ENCODE measurements around the gene CTNNA2. TPM values are rescaled to one million over a fixed set of nuclear protein-coding genes. Genes with fewer than 3 reads are reported as not detected.

Gene CTNNA2
- total RNA-seq, 1 donor from 2014 or later = not detected

GRCh38 chr2:79832511-79833234 is 319.8 kb downstream of the CTNNA2 start:
- intact Hi-C loops (cut with micrococcal nuclease) = no loop called here
- no peak for DNase-seq
- no peak for ATAC-seq

DNA sequence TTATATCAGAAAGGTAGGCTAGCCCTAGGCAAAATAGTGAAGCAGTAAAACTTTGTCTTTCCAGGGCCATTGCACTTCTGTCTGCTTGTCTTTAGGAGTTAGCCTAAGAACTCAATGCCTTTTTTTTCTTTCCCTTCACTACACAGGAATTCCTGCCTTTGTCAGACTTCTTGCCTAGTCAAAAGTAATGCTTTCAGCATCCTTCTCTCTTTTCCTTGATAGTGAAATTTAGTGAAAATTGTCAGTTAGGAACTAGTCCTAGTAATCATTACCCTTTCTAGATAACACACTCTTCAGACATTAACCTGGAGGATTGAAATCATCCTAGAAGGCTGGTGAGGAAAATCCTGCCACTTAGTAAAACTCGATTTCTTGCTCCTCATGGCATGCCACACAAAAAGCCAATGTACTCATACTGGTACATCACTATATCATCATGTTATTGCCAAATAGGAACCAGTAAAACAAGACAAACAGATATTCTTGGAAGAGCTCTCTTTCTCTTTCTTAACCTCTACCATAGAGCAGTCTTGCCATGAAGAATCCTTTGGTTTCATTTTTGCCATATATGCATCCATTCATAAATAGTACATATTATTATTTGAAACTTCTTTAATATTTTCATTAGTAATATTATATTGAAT is 320.5 kb downstream of the CTNNA2 start:
- DNase-seq = no peak
- no peak for ATAC-seq
- intact Hi-C loops (cut with micrococcal nuclease) = no loop called here

DNA sequence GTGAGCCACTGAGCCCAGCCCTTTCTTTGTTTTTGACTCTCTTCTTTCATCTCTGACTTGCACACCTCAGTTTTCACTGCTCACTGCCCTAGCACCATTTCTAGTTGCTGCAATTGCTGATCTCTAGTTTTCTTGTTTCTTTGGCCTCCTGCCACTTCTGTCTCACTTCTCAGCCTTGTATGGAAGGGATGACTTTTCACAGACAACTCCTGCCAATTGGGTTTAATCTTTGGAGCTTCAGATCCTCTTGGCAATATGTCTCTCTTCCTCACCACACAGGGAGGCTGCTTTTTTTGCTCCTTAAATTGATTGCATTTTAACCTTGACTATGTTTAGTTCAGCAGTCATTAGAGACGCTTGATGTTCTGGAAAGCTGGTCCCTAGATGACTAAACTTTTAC is 323.1 kb downstream of the CTNNA2 start:
- intact Hi-C loops (cut with micrococcal nuclease) = no loop called here
- no peak for DNase-seq
- ATAC-seq = no peak

GRCh38 chr2:79844011-79844410 is 331.2 kb downstream of the CTNNA2 start:
- no peak for ATAC-seq

DNA sequence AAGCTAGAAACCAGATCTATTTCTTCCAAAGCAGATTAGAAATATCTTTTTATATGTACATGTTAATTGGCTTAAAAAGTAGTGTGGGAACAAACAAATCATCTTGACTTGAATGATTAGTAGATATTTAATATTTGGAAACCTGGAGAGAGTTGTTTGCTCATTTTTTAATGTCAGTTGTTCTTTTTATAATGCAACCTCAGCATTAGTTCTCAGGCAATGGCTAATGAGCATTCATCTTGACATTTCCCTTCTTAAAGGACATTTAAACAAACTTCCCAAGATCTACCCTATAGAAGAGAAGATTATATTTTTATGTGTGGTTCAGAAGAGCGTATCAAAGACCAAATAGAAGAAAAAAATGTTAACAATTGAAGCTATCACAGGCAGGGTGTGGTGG is 334.0 kb downstream of the CTNNA2 start:
- intact Hi-C loops (cut with micrococcal nuclease) = no loop called here
- ATAC-seq (no peak), DNase-seq (no peak)

More at GRCh38 chr2:79844011-79844410, 331.2 kb downstream of the CTNNA2 start:
- intact Hi-C loops (cut with micrococcal nuclease) = no loop called here
- DNase-seq = no peak

- no peak for ATAC-seq
- intact Hi-C loops (cut with micrococcal nuclease) = no loop called here
- DNase-seq = no peak
These were observed 336.4 kb downstream of the CTNNA2 start for GRCh38 chr2:79849241-79849640.

DNA sequence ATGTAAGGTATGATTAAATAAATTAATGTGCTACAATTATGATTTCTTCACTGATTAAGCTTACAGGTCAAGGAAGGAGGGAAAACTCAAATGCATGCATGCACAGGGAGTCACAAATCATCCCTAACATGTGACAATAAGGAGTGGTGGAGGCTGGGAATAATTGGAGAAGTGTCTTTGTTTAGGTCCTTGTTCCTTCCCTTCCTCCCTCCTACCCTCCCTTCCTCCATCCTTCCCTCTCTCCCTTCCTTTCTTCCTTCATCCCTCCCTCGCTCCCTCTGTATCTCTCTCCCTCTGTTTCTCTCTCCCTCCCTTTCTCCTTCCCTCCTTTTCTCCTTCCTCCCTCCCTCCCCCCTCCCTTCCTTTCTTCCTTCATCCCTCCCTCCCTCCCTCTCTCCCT is 337.1 kb downstream of the CTNNA2 start:
- intact Hi-C loops (cut with micrococcal nuclease) = no loop called here
- DNase-seq (no peak), ATAC-seq (no peak)

- DNase-seq (no peak), ATAC-seq (no peak)
- intact Hi-C loops (cut with micrococcal nuclease) = no loop called here
These were observed 338.1 kb downstream of the CTNNA2 start for GRCh38 chr2:79850912-79851311.

DNA sequence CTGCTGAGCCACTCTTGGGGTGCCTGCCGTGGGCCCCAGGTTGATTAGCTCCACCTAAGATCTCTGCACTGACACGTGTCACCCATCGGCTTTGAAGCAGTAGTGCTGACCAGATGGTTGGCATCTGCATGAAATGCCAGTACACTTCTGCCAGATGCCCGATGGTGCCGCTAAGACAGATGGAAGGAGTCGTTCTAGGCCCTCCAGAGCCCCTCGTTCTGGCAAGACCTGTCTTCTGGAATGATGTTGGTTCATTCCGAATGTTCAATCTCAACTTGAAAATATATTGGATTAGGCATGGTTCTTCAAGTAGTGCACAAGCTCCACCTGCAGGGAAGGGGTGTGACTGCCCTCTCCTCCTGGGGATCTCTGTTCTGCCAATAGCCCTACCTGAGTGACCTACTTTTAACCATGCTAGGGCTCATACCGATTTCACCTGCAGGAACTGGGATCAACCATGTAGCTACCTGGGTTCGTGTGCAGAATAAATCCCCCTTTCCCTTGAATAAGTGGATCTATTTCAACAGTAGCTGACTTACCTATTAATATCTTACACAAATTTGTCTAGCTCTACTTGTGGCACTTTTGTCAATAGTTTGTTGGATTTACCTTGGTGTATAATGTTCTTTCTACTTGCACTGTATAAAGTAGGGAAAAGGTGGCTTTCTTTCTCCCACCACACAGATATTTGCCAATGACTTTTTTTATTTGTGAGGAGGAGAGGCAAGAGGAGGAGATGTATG is 342.6 kb downstream of the CTNNA2 start:
- ATAC-seq (no peak), DNase-seq (no peak)
- intact Hi-C loops (cut with micrococcal nuclease) = no loop called here

GRCh38 chr2:79857888-79858287 is 345.0 kb downstream of the CTNNA2 start:
- ATAC-seq = no peak
- intact Hi-C loops (cut with micrococcal nuclease) = no loop called here
- no peak for DNase-seq

DNA sequence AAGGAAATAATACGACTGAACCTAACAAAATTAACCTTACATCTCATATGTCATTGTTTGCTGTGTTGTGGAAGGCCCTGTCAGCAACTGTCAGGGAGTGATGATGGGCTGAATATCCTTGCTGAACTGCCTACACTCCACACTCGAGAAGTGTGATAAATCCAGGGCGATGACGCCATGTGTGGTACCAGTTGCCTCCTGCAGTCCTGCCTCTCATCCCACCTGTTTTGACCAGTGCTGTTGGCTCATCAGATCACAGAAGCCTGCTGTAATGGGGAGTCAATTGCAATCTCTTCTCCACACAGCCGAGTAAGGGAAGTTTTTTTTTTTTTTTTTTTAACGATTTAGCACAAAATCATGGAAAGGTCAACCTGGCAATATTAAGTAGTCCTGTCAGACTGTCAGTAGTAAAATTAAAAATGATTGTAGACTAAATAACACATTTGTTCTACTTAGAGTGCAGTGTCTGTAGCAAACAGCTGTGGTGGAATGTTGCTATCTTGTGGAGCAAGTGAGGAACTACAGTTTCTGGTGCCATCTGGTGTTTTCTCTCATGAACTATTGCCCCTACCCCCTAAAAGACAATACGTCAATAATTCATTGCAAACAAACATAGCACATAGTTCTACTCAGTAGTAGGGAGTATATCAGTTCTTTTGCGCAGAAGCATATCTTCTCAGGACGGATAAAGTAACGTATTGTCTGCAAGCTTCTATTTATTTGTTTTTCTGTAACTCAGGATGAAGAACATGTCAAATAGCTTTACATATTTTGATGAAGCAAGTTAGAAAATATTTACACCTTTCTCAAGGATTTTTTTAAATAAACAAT is 347.6 kb downstream of the CTNNA2 start:
- ATAC-seq = no peak
- intact Hi-C loops (cut with micrococcal nuclease) = no loop called here
- DNase-seq = no peak

DNA sequence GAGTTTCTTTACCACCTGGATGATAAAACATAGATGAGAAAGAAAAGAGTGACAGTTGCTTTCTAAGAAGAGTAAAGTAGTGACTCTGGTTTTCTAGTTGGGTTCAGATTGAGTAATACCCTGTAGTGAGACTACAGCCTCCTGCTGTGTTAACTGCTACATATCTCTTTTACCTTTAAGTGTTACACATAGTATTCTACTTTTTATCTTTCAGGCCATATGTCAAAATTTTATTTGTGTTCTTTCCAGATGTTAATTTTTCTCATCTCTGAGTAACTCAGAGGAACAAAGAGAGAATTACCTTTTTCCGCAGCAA is 348.2 kb downstream of the CTNNA2 start:
- DNase-seq (no peak), ATAC-seq (no peak)
- intact Hi-C loops (cut with micrococcal nuclease) = no loop called here

DNA sequence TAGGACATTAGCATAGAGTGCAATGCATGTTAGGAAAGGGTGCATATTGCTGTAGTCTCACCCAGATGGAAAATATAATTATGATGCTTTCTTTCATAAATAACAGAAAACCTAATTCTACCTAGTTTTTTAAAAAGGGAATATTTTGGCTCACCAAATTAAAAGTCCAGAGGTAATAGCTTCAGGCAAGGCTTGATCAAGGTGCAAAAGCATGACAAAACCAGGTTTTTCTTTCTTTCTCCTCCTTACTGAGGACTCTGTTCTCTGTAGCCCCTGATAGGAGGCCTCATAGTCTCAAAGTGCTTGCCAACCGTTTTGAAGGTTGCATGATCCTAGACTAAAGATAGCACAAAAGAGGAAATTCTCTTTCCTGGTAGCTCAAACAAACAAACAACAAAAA is 349.9 kb downstream of the CTNNA2 start:
- ATAC-seq (no peak), DNase-seq (no peak)
- intact Hi-C loops (cut with micrococcal nuclease) = no loop called here

DNA sequence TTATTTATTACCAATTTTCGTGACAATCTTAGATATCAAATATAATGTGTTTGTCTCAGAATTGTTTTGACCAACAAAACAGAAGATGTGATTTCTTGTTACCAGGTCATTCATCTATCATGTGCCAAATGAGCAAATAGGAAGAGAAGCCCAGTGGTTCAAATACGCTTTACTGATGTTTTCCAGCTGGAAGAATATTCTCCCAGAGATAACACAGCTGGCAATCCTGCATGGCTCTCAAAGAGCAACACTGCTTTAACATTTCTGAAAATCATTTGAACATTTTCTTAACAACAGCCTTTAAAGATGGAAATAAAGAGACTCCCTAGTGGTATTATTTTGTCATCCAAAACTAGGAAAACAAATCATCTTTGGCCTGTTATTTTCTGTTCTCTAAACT is 359.8 kb downstream of the CTNNA2 start:
- DNase-seq (no peak), ATAC-seq (no peak)
- intact Hi-C loops (cut with micrococcal nuclease) = no loop called here

DNA sequence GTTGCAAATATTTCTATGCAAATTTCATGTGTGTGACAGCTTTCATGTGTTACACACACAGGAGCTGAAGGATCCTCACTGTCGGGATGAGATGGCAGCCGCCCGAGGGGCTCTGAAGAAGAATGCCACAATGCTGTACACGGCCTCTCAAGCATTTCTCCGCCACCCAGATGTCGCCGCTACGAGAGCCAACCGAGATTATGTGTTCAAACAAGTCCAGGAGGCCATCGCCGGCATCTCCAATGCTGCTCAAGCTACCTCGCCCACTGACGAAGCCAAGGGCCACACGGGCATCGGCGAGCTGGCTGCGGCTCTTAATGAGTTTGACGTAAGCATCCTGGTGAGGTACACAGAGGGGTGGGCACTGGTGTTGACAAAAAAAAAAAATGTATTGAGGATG is 361.2 kb downstream of the CTNNA2 start:
- intact Hi-C loops (cut with micrococcal nuclease) = no loop called here
- no peak for DNase-seq
- no peak for ATAC-seq

- no peak for ATAC-seq
- intact Hi-C loops (cut with micrococcal nuclease) = no loop called here
- no peak for DNase-seq
These were observed 363.6 kb downstream of the CTNNA2 start for GRCh38 chr2:79876430-79876829.

DNA sequence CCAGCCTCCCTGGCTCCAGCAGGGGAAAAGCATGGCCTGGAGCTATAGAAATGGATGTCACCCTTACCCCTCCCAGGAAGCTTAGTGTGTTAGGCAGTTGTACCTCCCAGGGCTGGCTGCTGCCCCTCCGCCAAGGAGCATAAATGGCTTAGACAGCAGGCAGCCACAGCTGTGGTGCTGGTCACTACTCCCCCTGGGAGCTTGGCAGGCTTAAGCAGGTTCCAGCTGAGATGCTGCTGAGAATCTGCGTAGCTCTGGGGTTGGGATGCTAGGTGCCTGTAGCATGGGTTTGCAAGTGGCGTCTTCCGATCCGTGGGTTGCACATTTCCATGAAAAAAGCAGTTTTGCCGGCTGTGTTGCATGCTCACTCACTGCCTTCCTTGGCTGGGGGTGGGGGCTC is 369.7 kb downstream of the CTNNA2 start:
- ATAC-seq = no peak
- no peak for DNase-seq
- intact Hi-C loops (cut with micrococcal nuclease) = no loop called here

DNA sequence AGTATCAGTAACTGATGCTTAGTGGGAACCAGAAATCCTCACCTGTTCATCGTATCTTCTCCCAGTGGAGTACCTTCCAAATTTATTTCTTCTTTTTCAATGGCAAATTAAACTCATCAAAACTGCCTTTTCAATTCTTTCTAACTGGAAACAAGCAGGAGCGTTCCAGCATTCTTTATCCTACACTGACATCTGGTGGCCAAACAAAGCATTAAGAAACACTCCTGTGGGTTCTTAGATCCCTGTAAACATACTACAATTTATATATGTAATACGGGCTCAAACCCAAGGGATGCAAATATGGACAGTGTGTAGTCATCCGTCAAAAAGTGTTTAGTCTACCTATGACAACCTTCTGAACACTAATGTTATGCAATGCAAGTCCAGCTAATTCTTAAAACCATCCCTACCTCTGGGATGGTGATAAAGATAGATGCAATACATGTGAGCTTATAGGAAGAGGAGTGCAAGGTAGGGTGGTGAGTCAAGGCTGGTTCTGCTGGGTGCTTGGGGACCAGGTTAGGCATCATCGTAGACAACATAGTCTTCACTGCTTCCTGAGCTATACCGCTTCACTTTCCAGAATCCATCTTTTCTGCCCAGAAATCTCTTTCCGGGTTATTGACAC is 375.0 kb downstream of the CTNNA2 start:
- intact Hi-C loops (cut with micrococcal nuclease) = no loop called here
- DNase-seq (no peak), ATAC-seq (no peak)

DNA sequence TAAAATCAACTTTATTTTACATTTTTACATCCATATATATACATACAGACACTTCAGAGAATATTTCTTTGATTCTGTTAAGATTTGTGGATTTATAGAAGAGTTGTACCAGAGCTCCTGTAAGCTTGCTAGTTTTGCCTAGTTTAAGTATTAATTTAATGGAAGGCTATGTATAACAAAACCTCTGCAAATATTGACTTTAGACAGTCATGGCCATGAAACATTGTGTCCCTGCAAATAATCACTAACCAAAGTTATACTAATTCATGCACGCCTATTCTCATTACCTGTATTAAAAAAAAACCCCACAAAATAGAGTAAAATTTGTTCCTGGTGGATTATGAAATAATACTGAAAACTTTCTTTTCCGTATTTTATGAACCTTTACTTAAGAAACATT is 379.3 kb downstream of the CTNNA2 start:
- intact Hi-C loops (cut with micrococcal nuclease) = no loop called here
- no peak for DNase-seq
- no peak for ATAC-seq
